Hematopoietic multipotent progenitor cell (in vitro differentiated cells): ENCODE measurements around the gene ARL2BP. TPM values are rescaled to one million over a fixed set of nuclear protein-coding genes. Genes with fewer than 3 reads are reported as not detected.

ENCODE experiments used
- DNase-seq, 3 donors: peaks; one replicate each; pipeline ENCODE4 v3.0.0-alpha.2; 2011 to 2015; ENCODE audit warnings: low read depth in 2 of 3, low spot score in 2 of 3
- total RNA-seq: library from RNA; depleted of rRNA; stranded (reverse); fragments of >200 nt; gene quantifications from one replicate; pipeline ENCODE4 v1.2.3, GENCODE V29; 2012

ARL2BP gene
- total RNA-seq, 1 donor = 57.4 TPM

DNA sequence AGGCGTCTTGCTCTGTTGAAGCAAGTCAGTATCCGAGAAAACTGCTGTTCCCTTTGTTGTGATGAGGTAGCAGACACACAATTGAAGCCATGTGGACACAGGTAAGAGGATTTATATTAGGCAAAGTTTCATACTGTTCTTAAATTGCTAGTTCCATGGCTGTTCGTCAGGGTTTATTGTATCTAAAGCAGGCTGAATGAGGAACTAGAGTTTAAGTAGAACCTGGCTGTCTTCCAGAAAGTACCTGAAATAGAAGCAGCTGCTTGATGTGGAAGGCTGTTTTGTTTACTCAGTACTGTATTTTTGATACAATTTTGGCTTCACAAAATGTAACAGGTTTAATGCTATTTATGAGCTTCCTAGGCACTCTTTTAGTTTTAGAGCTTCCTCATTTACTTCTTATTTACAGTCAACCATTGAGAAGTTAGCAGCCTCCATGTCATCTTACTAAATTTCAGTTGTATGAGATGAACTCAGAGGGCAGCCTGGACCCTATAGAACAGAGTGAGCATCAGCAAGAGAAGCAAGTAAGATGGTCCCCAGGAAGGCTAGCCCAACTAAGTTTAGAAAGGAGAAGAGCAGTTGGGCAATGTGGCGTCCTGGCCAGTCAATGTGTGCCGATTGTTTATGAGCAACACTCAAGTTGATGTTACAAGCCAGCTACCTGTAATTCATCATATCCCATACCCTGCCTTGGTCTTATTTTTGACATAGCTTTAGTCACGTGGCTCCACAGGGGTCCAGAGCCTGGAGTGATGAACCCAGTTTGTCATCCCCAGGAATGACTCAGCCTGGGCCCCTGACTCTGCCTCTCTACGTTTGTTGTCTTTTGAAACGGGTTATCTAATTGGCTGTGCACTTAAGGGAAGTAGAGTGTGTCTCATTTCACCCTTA, 9.7 kb upstream of the ARL2BP start:
- DNase-seq = peak in 2 of 3 donors; percentile 40 to 69

DNA sequence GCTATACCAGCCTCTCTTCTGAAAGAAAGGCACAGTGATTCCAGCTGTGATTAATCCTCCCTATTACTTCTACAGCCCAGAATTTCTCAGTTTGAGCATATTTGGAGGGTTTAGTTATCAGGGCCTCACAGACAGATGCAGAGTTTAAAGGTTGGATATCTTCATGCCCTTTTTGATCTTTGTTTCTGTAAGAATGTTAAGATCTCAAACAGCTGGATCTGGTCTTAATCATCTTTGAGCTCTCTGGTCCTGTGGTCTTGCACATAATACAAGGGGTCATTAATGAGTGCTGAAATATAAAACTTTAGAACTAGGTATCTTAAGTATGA, 9.1 kb upstream of the ARL2BP start:
- no peak for DNase-seq

DNA sequence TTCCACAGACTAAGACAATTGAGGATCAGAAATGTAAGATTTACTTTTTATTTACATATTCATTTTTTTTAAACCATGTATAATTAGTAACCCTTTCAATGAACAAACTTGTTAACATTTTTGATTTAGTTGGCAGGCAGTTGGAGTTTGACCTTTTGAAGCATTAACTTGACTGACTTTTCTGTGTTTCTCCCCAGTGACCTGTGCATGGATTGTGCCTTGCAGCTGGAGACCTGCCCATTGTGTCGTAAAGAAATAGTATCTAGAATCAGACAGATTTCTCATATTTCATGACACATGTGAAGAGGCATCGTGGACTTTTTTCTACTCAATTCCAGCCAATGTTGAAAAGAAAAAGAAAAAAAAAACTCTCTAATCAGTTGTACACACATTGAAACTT, 6.4 kb upstream of the ARL2BP start:
- no peak for DNase-seq

DNA sequence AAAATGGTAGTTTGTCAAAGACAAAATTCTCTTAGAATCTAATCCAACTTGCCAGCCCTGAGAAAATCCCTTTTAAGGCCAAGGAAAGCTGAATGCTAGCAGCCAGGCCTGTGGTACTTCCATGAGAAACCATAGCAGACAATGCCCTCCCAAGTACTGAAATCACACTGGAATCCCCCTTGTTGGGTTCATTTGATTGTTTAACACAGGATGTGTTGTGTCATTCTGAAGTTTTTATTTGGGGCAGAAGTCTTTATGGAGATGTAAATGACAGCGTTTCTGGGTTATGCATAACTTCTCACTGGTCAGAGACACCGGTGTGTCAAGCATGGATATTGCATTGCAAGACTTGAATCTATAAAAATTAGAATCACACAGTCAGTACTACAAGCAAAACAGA, 6.0 kb upstream of the ARL2BP start:
- no peak for DNase-seq

DNA sequence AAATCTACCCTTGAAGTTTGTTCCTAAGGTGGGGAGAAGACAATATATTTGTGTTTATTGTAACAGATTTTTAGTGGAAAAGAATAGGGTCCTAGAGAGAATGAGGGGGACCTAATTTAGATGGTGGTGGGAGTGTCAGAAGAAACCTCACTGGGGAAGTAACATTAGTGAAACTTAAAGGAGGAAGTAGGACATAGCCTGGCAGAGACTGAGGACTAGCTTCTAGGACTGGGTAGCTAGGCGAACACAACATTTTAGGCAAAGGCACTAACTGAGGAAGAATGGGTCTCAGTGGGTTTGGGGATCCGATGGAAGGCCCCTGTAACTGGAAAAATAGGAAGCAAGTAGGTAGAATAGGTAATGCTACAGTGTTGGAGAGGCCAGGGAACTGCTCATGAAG, 4.2 kb upstream of the ARL2BP start:
- DNase-seq = no peak

DNA sequence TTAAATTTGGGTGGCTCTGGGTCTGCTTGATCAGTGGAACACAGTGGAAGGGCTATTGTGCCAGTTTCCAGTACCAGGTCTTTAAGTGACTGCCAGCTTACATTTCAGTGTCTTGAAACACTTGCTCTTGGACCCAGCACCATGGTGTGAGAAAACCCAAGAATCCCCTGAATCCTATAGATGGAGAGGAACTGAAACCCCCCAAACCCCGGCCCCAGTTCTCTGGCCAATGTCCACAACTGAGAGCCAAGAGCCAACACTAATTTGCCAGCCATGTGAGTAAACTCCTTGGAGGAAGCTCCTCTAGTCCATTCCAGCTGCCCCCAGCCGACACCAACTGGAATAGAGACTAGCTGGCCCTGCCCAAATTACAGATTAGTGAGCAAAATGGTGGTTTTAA, 2.4 kb upstream of the ARL2BP start:
- DNase-seq = no peak

DNA sequence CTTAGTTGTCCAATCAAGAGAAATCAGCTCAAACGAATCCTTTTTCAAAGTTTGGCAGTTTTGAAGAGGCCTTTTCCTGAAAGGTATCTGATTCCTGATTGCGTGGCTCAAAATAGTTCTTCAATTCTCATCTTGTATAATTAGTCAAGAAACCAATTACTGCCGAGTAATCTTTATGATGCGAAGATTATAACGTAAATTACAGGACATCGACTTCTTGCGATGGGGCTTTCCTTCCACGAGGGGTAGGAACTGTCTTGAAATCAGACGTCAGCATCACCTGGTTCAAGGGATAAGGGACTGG, 644 bp upstream of the ARL2BP start:
- DNase-seq = no peak

DNA sequence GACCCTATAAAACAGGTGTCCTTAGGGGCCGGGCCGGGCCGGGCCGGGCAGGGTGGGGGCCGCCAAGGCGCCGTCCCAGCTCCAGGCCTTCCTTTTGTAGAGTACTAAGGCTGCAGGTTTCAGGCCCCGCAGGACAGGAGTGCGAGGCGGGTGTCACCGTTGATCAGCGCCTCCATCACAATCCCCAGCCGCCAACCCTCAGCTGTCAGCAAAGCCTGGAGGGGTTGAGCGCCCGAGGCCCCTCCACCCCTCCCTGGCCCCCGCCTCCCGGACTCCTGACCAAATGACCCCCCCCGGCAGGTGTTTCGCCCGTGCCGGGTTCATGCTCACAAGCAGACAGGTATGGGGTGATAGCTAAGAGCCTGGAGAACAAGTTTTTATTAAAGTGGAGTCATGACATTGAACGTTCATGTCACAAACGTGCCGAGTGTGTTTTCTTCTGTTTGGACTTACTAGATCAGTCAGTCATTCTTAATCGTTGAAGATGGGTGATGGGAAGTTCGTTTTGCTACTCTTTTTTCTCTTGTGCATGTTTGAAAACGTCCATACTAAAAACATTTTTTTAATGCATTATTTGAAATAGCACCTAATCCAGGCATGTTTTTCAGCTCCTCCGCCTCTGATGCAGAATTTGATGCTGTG, 534 bp downstream of the ARL2BP start:
- DNase-seq = no peak

DNA sequence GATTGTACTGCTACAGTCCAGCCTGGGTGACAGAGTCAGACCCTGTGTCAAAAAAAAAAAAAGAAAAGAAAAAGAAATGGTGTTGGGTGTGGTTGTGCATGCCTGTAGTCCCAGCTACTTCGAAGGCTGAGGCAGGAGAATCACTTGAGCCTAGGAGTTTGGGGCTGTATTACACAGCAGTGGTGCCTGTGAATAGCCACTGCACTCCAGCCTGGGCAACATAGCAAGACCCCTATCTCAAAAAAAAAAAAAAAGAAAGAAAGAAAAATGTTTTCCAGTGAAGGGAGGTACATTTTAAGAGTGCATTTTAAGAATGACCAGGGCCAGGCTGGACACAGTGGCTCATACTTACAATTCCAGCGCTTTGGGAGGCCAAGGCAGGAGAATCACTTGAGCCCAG, 6.3 kb downstream of the ARL2BP start:
- DNase-seq = no peak

DNA sequence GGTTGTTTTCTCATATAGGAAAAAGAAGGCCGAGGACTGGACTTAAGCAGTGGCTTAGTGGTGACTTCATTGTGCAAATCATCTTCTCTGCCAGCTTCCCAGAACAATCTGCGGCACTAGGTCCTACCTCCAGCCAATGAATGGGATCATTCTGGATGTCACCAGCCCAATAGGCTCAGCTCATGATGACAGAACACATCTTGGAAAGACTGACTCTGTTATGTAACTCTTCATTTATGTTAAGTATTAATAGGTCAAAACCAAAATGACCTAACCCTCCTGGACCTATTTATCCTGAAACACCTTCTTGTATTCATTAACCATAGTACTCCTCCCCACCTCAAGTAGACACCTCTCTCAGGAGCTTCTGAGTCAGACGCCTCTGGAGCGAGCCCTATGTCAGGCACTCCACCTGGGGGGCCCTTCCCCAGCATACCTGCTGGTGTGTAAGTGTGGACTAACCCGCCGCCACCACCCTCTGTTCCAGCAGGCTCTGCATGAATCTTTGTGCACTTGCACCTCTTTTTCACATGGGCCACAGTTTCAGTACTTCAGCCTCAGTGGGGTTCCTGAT, 7.2 kb downstream of the ARL2BP start:
- no peak for DNase-seq

DNA sequence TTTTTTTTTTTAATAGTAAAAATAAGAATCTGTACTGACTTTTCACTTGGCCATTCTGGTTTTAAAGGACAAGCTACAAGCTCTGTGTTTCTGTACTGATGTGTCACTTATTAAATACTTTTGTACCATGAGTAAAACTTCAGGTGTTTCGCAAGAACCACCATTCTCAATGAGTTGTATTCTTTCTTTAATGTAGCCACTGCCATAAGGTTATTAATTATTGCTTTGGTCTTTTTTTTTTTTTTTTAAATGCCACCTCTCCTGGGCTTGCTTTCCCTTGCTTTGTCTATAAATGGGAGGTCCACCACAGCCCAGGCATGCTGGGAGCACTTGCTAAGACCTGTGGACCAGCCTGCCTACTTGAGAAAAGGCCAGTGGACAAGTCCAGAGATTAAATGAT, 8.4 kb downstream of the ARL2BP start:
- no peak for DNase-seq

DNA sequence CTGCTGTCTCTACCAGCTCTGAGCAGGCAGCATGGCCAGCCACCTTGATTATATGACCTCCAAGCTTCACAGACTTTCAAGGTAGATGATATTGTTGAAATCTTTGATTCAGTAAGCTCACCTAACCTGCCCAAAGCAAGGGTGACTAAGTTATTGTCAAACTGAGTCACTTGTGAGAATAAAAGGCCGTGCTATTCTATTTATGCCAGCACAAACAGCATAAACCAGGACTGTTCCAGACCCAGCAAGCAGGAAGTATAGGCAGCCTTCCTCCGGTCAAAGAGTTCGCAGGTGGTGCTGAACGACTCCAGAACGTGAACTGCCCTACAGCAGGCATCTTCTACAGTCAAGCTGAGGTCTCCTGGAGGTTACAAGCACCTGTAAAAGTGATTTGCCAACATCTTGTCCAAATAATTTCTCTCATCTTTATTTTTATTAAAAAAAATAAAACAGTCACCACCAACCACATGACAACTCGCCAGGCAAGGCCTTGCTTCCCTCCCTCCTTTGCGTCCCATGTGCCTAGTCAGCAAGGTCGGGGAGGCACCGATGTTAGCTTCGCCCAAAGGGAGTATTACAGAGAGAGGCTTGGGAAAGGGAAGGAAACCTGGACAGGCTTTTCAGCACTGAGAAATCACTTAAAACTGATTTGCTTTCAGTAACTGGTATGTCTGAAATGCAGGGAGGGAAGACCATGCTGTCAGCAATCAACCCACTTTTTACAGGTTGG, 10.8 kb downstream of the ARL2BP start:
- no peak for DNase-seq

DNA sequence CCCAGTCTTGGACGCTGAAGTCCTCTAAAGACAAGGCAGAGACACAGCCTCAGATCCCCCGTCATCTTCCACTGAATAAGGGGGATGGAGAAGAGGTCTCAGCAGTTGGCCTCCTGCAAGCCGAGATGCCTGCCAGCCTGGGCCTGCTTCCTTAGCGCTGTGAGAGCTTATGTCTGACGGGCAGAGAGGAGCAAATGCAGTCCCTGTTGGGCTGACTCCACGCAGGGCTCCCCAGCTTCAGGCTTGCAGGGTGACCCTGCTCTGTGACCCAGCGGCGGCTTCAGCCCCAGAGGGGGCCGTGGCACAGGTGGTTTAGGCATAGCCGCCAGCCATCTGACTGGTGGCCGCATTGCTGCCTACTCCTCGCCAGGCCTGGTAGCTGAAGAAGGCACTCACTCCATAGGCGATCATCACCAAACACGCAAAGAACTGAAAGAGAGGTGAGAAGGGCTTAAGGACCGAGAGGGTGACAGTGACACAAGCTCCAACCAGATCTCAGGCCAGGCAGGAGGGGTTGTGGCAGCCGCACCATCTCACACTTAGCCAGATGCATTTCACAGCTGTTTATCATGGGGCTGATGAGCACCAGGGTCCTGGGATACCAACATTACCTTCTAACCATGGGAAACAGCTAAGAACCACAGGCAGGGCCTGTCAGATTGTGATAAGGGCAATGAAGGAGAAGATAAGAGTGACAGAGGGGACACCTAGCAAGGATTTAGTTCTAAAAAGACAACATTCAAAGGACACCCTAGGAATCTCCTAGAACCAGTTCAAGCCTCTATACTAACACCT, 11.7 kb downstream of the ARL2BP start:
- no peak for DNase-seq

DNA sequence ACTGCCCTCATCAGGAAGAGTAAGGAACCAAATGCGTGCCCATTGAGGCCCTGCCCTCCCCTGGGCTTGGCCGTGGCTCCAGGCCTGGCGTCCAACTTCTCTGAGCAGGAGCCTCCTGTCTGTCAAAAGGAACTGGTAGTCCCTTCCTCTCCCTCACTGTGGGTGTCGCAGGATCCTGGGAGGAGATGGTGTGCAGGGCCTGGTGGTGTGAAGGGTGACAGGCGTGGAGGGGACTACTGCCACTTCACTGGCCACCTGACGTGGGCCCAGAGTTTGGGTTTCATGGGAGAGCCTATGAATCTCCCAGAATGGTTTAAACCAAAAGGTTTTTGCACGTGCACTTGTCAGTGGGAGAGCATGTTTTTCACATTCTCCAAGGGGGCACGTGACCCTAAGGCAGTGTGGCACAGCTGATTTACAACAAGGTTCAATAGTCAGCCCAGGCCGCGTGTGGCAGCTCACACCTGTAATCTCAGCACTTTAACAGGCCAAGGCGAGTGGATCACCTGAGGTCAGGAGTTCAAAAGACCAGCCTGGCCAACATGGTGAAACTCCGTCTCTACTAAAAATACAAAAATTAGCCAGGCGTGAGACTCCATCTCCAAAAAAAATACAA, 12.5 kb downstream of the ARL2BP start:
- DNase-seq = no peak

DNA sequence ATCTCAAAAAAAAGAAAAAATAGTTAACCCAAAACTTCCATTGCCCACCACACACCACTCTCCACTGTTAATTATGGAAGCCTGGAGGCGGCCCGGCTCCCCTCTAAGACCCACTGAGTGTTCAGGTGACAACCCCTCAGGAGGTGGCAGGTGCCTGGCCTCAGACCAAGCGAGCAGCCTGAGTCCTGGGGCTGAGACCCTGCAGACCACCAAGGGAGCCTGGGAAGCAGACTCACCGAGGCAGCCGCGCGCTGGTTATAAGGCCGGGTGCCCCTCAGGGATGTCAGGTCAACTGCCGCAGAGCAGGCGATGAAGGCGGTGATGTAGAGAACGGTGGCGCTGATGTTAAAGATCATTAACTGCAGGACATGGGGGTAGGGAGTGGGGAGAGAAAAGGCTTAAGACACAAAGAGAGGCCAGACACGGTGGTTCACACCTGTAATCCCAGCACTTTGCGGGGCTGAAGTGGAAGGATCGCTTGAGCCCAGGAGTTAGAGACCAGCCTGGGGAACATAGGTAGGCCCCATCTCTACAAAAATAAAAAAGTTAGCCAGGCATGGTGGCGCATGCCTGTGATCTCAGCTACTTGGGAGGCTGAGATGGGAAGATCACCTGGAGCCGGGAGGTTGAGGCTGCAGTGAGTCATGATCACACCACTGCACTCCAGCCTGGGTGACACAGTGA, 13.3 kb downstream of the ARL2BP start:
- no peak for DNase-seq

DNA sequence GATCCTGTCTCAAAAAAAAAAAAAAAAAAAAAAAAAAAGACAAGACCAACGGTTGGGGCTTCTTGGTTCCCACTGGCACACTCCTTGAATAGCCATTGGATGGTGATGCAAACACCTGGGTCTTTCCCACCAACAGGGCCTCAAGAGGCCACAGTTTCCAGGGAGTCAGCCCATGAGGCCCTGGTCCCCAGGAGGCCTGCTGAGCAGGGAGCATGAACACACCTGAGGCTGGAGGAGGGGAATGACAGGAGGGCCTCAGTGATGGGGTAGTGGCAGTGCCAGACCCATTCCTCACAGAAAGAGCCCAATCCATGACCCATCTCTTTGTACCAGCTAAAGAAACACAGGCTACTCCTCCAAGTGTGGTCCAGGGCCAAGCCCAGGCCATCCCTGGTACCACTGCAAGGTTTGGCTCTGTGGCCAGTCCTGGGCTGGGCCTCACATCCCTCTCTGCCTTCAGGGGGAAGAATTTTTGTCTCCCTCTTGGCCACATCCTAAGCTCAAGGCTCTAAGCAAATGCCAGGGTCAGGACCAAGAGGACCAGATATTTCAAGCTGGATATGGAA, 13.9 kb downstream of the ARL2BP start:
- no peak for DNase-seq

DNA sequence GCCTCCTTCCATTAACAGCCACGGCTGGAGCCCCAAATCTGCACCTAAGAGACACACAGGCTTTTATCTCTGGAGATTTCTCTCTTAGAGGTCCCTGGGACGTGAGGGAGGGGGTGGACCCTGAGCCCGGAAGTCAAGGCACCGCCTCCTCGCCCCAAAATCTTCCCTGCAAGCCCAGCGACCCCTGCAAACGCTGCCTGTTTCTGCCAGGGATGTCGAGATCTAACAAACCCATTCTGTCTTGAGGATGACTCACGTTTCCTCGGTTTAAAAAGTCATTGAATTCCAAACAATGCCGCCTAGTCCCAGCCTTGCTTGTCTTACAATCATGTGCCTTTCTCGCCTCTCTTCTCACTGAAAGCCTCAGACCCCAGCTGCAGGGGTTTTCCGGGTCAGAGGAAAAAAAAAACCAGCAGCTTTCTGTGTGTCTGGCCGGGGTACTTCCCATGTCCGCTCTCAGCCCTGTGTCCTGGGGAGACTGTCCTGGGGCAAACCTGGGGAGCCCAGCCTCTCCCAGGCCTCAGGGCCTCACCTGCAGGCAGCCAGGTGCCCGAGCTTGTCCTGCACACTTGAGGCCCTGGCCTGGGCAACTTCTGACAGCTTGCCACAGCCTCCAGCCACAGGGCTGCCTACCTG, 15.4 kb downstream of the ARL2BP start:
- peak in 2 of 3 donors; percentile 21 to 50 for DNase-seq

DNA sequence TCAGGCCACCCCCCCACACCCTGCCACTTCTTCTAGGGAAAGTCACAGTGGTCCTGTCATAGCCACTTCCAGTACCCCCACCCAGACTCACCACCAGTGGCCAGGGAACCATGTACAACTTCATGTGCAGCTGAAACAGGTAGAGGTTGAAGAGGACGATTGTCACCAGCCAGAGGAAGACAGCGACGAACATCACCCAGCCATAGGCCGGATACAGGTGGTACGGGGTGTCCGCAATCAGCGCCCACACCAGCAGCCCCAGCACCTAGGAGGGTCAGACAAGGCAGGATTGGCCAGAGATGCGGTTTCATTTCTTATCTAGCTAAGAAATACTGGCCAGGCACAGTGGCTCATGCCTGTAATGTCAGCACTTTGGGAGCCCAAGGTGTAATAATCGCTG, 16.7 kb downstream of the ARL2BP start:
- no peak for DNase-seq
